Islet precursor cell (in vitro differentiated cells): ENCODE data around the gene APBA3.

Experiments
- DNase-seq: peaks from one replicate; pipeline ENCODE4 v3.0.0-alpha.2; 2018

Gene APBA3

DNA sequence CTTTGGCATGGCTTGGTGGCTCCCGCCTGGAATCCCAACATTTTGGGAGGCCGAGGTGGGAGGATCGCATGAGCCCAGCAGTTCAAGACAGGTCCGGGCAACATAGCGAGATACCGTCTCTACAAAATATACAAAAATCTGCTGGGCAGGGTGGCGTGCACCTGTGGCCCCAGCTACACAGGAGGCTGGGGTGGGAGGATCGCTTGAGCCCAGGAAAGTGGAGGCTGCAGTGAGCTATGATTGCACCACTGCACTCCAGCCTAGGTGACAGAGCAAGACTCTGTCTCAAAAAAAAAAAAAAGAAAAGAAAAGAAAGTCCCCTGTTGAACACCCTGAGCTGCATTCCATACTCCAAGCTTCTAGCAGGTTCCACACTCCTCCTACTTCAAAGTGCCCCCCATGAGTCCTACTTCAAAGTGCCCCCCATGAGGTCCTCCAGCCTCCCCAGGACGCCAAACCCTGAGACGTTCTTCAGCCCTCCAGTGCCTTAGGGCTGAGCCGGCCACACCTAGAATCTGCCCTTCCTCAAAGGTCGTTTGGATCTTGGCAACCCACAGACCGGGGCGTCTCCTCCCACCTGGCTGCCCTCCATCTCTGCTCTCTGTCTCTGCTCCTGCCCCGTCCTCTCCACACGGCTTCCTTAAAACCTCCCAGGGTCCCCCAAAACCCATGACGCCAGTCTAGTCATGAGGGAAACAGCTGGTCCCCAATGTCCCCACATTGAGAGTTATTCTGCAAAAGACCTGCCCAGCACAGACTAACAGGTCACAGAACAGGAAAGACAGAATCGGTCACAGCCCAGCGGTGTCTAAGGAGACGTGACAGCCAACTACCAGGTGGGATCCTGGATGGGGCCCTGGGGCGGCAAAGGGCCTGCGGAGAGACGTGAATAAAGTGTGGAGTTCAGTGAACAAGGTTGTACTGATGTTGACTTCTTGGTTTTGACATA lies 48.6 kb downstream of the APBA3 start:
- DNase-seq, result no peak

DNA sequence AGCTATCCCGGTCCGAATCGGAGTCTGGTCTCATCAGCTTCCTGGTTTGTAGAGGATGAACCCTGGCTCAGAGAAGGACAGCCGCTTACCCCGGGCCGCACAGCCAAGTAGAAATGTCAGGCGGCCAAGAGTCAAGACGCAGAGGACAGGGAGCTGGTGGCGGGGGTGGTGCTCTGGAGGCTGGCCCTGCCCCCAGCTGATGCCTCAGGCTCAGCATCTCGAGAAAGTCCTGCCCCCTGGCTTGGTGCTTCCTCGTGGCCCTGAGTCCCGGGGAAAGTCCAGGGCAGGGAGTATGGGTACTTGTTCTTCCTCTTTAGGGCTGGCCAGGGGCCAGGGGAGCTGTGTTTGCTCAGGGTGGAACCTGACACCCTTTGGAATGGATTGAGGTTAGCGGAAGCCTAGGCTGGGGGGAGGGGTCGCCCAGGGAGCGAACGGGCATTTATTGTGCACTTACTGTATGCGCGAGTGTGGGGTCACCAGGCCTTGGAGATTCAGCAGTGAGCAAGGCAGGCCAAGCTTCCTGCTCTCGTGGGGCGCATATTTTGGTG lies 51.2 kb downstream of the APBA3 start:
- DNase-seq, result no peak

DNA sequence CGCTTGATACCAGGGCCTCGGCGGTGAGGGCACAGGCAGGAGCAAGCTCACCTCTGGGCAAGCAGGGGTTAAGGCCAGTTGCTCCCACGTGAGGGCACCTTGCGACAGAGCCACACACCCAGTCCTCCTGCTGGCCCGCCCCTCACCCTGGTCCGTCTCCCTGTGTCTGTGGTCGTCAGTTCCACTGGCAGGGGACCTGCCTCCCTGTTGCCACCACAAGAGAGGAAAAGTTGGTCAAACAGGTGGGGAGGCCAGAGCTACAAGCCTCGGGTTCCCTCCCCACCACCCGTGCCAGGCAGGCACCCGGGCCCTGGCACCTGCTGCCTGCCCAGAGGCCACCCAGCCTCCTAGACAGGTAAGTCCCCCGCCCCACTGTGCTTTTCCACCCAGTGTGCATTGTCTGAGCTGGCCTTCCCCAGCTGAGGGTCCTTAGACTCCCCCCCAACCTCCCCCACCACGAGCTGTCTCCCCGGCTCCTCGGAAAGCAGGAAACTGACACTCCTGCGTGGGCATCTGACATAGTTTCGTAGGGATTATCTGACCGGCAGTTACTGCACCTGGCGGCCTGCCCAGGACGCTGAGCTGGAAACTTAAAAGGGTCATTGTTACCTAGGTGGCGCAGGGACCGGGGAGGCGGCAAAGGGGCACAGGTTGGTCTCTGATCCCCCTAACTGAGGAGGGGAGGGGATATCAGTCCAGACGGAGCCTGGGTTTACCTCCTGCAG lies 53.1 kb downstream of the APBA3 start, which contains the start of gene TJP3:
Gene TJP3, plus strand, starts transcription at position 178 of the 725 bp plus-strand sequence. CDS start 20,049 bp downstream, outside the sequence.
- DNase-seq, result no peak

DNA sequence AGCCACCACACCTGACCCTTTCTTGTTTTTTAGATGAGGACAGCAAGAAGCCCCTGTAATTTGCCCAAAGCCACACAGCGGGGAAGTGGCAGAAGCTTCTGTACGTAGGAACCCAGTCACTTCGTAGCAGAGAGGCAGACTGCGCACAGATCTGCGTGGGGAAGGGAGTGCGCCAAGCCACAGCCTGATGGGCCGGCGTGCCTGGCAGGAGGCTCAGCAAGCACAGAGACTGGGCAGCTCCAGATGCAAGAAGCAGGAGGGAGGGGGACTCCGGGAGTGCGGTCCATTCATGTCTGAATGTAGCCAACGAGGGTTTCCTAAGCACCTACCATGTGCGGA lies 53.7 kb downstream of the APBA3 start:
- no peak for DNase-seq

DNA sequence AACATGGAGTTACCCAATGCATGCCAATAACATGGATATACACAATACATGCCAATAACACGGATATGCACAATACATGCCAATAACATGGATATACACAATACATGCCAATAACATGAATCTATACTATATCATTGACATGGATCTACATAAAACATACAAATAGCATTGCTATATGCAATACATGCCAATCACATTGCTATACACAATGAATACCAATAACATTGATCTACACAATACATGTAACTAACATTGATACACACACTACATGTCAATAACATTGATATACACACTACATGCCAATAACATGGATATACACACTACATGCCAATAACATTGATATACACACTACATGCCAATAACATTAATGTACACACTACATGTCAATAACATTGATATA lies 60.3 kb downstream of the APBA3 start:
- DNase-seq, result no peak
